Liver (tissue), 3 donors: Measurements from ENCODE around the gene GRID1.

Experiments used
- EGR1 ChIP-seq, 2 donors: IDR thresholded peaks; 2 replicates each; pipeline ENCODE4 v1.6.1; 2016 to 2018; ENCODE audit warnings: antibody characterized with exemption in 2 of 2, low read depth in 2 of 2
- FOXA1 ChIP-seq: IDR thresholded peaks from 2 replicates; pipeline ENCODE4 v1.6.1; 2016; ENCODE audit warnings: antibody characterized with exemption
- FOXA2 ChIP-seq: IDR thresholded peaks from 2 replicates; pipeline ENCODE4 v1.6.1; 2016; ENCODE audit warnings: antibody characterized with exemption
- GABPA ChIP-seq, 2 donors: IDR thresholded peaks in 1 of 2; conservative IDR thresholded peaks in 1 of 2; 2 replicates each; pipeline ENCODE4 v1.6.1; 2016; ENCODE audit warnings: antibody characterized with exemption in 2 of 2, mild to moderate bottlenecking in 1 of 2, moderate library complexity in 1 of 2
- JUND ChIP-seq, 2 donors: IDR thresholded peaks; 2 replicates each; pipeline ENCODE4 v1.6.1; 2016; ENCODE audit warnings: antibody characterized with exemption in 2 of 2
- RAD21 ChIP-seq, 2 donors: IDR thresholded peaks; 2 replicates each; pipeline ENCODE4 v1.6.1; 2016; ENCODE audit warnings: antibody characterized with exemption in 2 of 2, mild to moderate bottlenecking in 2 of 2
- RXRA ChIP-seq, 2 donors: IDR thresholded peaks; 2 replicates each; pipeline ENCODE4 v1.6.1; 2017 to 2018; ENCODE audit warnings: antibody characterized with exemption in 2 of 2, mild to moderate bottlenecking in 1 of 2
- SP1 ChIP-seq: IDR thresholded peaks from 2 replicates; pipeline ENCODE4 v1.6.1; 2018; ENCODE audit warnings: antibody characterized with exemption, mild to moderate bottlenecking
- TAF1 ChIP-seq: conservative IDR thresholded peaks from 2 replicates; pipeline ENCODE4 v1.6.1; 2016; ENCODE audit warnings: antibody characterized with exemption, mild to moderate bottlenecking
- YY1 ChIP-seq: IDR thresholded peaks from 2 replicates; pipeline ENCODE4 v1.6.1; 2016; ENCODE audit warnings: antibody characterized with exemption, mild to moderate bottlenecking
- TF ChIP-seq, protein P1 (sequence below): IDR thresholded peaks from 2 replicates; pipeline ENCODE4 v1.6.1; 2016; ENCODE audit warnings: antibody characterized with exemption
- TF ChIP-seq, protein P2 (sequence below): fragments of 150-350 bp; IDR thresholded peaks from 2 replicates; pipeline ENCODE4 v1.5.1; 2017; ENCODE audit warnings: improper control_type of control experiment, low read depth, low read length; ENCODE audit not compliant: missing input control
- TF ChIP-seq, protein P3 (sequence below): IDR thresholded peaks from 2 replicates; pipeline ENCODE4 v1.6.1; 2016; ENCODE audit warnings: antibody characterized with exemption, mild to moderate bottlenecking
- TF ChIP-seq, protein P4 (sequence below): IDR thresholded peaks from 2 replicates; pipeline ENCODE4 v1.6.1; 2016; ENCODE audit warnings: antibody characterized with exemption
- donor health status: healthy.
- donor health status: healthy.

DNA sequence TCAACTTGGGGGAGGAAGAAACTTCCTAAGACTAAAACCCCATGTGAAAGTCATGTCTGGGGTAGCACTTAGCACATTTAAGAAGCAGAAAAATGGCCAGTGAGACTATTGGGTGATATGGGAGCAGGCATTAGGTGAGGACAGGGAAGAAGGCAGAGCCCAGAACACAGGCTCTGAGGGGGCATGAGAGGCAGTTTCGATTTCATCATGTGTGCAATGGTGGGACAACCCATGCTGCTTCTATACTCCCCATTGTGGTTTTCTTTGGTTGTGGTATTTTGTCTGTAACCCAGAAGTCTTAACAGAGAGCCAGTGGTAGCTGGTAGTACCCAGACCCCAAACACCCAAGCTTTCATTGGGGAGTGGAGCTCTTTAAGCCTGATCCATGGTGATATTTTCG lies 752.0 kb downstream of the GRID1 start:
- TF ChIP-seq, protein P1, sequence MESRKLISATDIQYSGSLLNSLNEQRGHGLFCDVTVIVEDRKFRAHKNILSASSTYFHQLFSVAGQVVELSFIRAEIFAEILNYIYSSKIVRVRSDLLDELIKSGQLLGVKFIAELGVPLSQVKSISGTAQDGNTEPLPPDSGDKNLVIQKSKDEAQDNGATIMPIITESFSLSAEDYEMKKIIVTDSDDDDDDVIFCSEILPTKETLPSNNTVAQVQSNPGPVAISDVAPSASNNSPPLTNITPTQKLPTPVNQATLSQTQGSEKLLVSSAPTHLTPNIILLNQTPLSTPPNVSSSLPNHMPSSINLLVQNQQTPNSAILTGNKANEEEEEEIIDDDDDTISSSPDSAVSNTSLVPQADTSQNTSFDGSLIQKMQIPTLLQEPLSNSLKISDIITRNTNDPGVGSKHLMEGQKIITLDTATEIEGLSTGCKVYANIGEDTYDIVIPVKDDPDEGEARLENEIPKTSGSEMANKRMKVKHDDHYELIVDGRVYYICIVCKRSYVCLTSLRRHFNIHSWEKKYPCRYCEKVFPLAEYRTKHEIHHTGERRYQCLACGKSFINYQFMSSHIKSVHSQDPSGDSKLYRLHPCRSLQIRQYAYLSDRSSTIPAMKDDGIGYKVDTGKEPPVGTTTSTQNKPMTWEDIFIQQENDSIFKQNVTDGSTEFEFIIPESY = no peak
- TF ChIP-seq, protein P2, sequence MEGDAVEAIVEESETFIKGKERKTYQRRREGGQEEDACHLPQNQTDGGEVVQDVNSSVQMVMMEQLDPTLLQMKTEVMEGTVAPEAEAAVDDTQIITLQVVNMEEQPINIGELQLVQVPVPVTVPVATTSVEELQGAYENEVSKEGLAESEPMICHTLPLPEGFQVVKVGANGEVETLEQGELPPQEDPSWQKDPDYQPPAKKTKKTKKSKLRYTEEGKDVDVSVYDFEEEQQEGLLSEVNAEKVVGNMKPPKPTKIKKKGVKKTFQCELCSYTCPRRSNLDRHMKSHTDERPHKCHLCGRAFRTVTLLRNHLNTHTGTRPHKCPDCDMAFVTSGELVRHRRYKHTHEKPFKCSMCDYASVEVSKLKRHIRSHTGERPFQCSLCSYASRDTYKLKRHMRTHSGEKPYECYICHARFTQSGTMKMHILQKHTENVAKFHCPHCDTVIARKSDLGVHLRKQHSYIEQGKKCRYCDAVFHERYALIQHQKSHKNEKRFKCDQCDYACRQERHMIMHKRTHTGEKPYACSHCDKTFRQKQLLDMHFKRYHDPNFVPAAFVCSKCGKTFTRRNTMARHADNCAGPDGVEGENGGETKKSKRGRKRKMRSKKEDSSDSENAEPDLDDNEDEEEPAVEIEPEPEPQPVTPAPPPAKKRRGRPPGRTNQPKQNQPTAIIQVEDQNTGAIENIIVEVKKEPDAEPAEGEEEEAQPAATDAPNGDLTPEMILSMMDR = no peak
- no peak for TF ChIP-seq FOXA2
- TF ChIP-seq JUND (IDR thresholded peaks at IDR 0.05) = no peak
- no peak for TF ChIP-seq EGR1 (IDR thresholded peaks at IDR 0.05; ENCODE audit: low read depth in 2 of 2)
- no peak for TF ChIP-seq RXRA (IDR thresholded peaks at IDR 0.05)
- no peak for TF ChIP-seq GABPA (IDR thresholded peaks at IDR 0.05 in 1 of 2, conservative IDR thresholded peaks at IDR 0.05 in 1 of 2)
- no peak for TF ChIP-seq SP1
- no peak for TF ChIP-seq FOXA1
- no peak for TF ChIP-seq TAF1
- TF ChIP-seq, protein P3, sequence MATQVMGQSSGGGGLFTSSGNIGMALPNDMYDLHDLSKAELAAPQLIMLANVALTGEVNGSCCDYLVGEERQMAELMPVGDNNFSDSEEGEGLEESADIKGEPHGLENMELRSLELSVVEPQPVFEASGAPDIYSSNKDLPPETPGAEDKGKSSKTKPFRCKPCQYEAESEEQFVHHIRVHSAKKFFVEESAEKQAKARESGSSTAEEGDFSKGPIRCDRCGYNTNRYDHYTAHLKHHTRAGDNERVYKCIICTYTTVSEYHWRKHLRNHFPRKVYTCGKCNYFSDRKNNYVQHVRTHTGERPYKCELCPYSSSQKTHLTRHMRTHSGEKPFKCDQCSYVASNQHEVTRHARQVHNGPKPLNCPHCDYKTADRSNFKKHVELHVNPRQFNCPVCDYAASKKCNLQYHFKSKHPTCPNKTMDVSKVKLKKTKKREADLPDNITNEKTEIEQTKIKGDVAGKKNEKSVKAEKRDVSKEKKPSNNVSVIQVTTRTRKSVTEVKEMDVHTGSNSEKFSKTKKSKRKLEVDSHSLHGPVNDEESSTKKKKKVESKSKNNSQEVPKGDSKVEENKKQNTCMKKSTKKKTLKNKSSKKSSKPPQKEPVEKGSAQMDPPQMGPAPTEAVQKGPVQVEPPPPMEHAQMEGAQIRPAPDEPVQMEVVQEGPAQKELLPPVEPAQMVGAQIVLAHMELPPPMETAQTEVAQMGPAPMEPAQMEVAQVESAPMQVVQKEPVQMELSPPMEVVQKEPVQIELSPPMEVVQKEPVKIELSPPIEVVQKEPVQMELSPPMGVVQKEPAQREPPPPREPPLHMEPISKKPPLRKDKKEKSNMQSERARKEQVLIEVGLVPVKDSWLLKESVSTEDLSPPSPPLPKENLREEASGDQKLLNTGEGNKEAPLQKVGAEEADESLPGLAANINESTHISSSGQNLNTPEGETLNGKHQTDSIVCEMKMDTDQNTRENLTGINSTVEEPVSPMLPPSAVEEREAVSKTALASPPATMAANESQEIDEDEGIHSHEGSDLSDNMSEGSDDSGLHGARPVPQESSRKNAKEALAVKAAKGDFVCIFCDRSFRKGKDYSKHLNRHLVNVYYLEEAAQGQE = no peak
- TF ChIP-seq, protein P4, sequence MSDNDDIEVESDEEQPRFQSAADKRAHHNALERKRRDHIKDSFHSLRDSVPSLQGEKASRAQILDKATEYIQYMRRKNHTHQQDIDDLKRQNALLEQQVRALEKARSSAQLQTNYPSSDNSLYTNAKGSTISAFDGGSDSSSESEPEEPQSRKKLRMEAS = no peak
- no peak for TF ChIP-seq YY1
- TF ChIP-seq RAD21 (IDR thresholded peaks at IDR 0.05) = no peak
